Prostate gland (tissue), 2 donors: Measurements from ENCODE around the gene PCDH9. TPM values are rescaled to one million over a fixed set of nuclear protein-coding genes. Genes with fewer than 3 reads are reported as not detected.

ENCODE experiments used
- DNase-seq: peaks from one replicate; pipeline ENCODE4 v3.0.0-alpha.2; 2019; ENCODE audit warnings: low spot score
- H3K27ac ChIP-seq, 2 donors: fragments of 200-600 bp; sonication (generic); 2 replicates each; pipeline ENCODE4 v1.5.1; 2017 to 2019
- H3K27me3 ChIP-seq: fragments of 200-600 bp; sonication (generic); replicated peaks from 2 replicates; pipeline ENCODE4 v1.5.1; 2019; ENCODE audit not compliant: insufficient read depth
- H3K36me3 ChIP-seq, 2 donors: fragments of 200-600 bp; sonication (generic); 1 replicate in 1 of 2; 2 replicates in 1 of 2; pipeline versions ENCODE4 v1.5.1 to v1.8.1; 2017 to 2019
- H3K4me1 ChIP-seq: fragments of 200-600 bp; sonication (generic); replicated peaks from 2 replicates; pipeline ENCODE4 v1.5.1; 2019
- H3K4me3 ChIP-seq, 2 donors: fragments of 200-600 bp; sonication (generic); 2 replicates each; pipeline ENCODE4 v1.5.1; 2017 to 2019
- H3K9me3 ChIP-seq: fragments of 200-600 bp; sonication (generic); 2 replicates; pipeline ENCODE4 v1.5.1; 2017
- CTCF ChIP-seq, 4 experiments: fragments of 200-600 bp in 2 of 4; fragments of 450-650 bp in 2 of 4; sonication (generic) in 2 of 4; IDR thresholded peaks; 1 replicate in 3 of 4; 2 replicates in 1 of 4; pipeline ENCODE4 v1.5.1; 2016 to 2019; ENCODE audit warnings: antibody characterized with exemption in 4 of 4, mild to moderate bottlenecking in 2 of 4, moderate library complexity in 2 of 4
- POLR2A ChIP-seq: fragments of 450-650 bp; IDR thresholded peaks from one replicate; pipeline ENCODE4 v1.6.1; 2016; ENCODE audit warnings: antibody characterized with exemption, mild to moderate bottlenecking
- POLR2AphosphoS5 ChIP-seq: sonication (generic); formaldehyde crosslinking; IDR thresholded peaks from one replicate; pipeline ENCODE4 v1.6.1; 2017; ENCODE audit warnings: antibody characterized with exemption
- WGBS: methylation state at CpG from one replicate; pipeline ENCODE4 v1.1.5; 2018; 5-methylcytosine and 5-hydroxymethylcytosine counted together
- intact Hi-C: fragments of 100-400 bp; cut with DNase I; formaldehyde crosslinking; loops from one replicate; pipeline ENCODE4 v1.14.2; 2022
- total RNA-seq, 2 donors: library from RNA; depleted of rRNA; stranded (reverse); fragments of >200 nt; gene quantifications; one replicate each; pipeline ENCODE4 v1.1.0, GENCODE V29; 2016

PCDH9 gene
- total RNA-seq, 2 donors from 2014 or later: 1.8 to 5.5 TPM

GRCh38 chr13:66962953-66963352 lies 267.2 kb downstream of the PCDH9 start:
- intact Hi-C loops: no loop called here
- no peaks in the 10 kb centered on the region for H3K9me3 ChIP-seq
- DNase-seq: no peak
- H3K4me3 ChIP-seq: no peak overlapping the region
- H3K27me3 ChIP-seq: no peaks in the 10 kb centered on the region
- 91% methylated on average over 4 of the region's 4 CpGs for WGBS
- no peak overlapping the region for H3K27ac ChIP-seq
- no peaks in the 10 kb centered on the region for H3K36me3 ChIP-seq
- TF ChIP-seq CTCF (IDR thresholded peaks at IDR 0.05) (no peak), POLR2AphosphoS5 (no peak), POLR2A (no peak)
- no peaks in the 10 kb centered on the region for H3K4me1 ChIP-seq

- intact Hi-C loops: no loop called here
- Histone ChIP-seq H3K4me3 (no peak overlapping the region), H3K9me3 (no peaks in the 10 kb centered on the region), H3K36me3 (no peaks in the 10 kb centered on the region), H3K4me1 (no peaks in the 10 kb centered on the region), H3K27ac (no peak overlapping the region), H3K27me3 (no peaks in the 10 kb centered on the region)
- 60% methylated on average over 3 of the region's 3 CpGs for WGBS
- TF ChIP-seq CTCF (IDR thresholded peaks at IDR 0.05): no peak
- TF ChIP-seq POLR2A: no peak
- TF ChIP-seq POLR2AphosphoS5: no peak
- DNase-seq: no peak
Measured at GRCh38 chr13:66958611-66959010, 271.5 kb downstream of the PCDH9 start.

GRCh38 chr13:66952507-66952906 lies 277.6 kb downstream of the PCDH9 start:
- Histone ChIP-seq H3K4me3 (no peak overlapping the region), H3K36me3 (no peaks in the 10 kb centered on the region), H3K27me3 (no peaks in the 10 kb centered on the region), H3K27ac (no peak overlapping the region), H3K9me3 (no peaks in the 10 kb centered on the region), H3K4me1 (no peaks in the 10 kb centered on the region)
- WGBS: 93% methylated on average over 4 of the region's 4 CpGs
- intact Hi-C loops: no loop called here
- DNase-seq: no peak
- TF ChIP-seq POLR2A (no peak), CTCF (IDR thresholded peaks at IDR 0.05) (no peak), POLR2AphosphoS5 (no peak)

GRCh38 chr13:66951426-66951825 lies 278.7 kb downstream of the PCDH9 start:
- Histone ChIP-seq H3K36me3 (no peaks in the 10 kb centered on the region), H3K27me3 (no peaks in the 10 kb centered on the region), H3K4me1 (no peaks in the 10 kb centered on the region), H3K9me3 (no peaks in the 10 kb centered on the region), H3K27ac (no peak overlapping the region), H3K4me3 (no peak overlapping the region)
- TF ChIP-seq POLR2AphosphoS5 (no peak), CTCF (IDR thresholded peaks at IDR 0.05) (no peak), POLR2A (no peak)
- intact Hi-C loops: no loop called here
- DNase-seq: no peak
- 94% methylated on average over 2 of the region's 2 CpGs for WGBS

GRCh38 chr13:66950666-66951065 lies 279.5 kb downstream of the PCDH9 start:
- H3K4me1 ChIP-seq: no peaks in the 10 kb centered on the region
- H3K36me3 ChIP-seq: no peaks in the 10 kb centered on the region
- no peaks in the 10 kb centered on the region for H3K9me3 ChIP-seq
- TF ChIP-seq POLR2AphosphoS5: no peak
- no peak for TF ChIP-seq POLR2A
- TF ChIP-seq CTCF (IDR thresholded peaks at IDR 0.05): no peak
- intact Hi-C loops: no loop called here
- no peaks in the 10 kb centered on the region for H3K27me3 ChIP-seq
- no peak for DNase-seq
- H3K27ac ChIP-seq: no peak overlapping the region
- no peak overlapping the region for H3K4me3 ChIP-seq
